Effector memory CD4-positive, alpha-beta T cell (primary cell): Measurements from ENCODE around the gene CUX1.
"Not testable (repeated sequence)": the region's sequence is repeated elsewhere in the genome, so short reads cannot be mapped to it uniquely, and the experiment has no call there.

Experiments
- DNase-seq, 3 donors: peaks; one replicate each; pipeline ENCODE4 v3.0.0-alpha.2; 2020
- H3K27ac ChIP-seq: 2 replicates; pipeline ENCODE4 v1.7.0; 2013; ENCODE audit warnings: mild to moderate bottlenecking, low read length, moderate library complexity; ENCODE audit not compliant: insufficient read depth, poor library complexity, severe bottlenecking
- H3K27me3 ChIP-seq: replicated peaks from 2 replicates; pipeline ENCODE4 v1.7.0; 2013; ENCODE audit warnings: mild to moderate bottlenecking, low read length; ENCODE audit not compliant: insufficient read depth, control insufficient read depth, poor library complexity, severe bottlenecking
- H3K36me3 ChIP-seq: 2 replicates; pipeline ENCODE4 v1.7.0; 2013; ENCODE audit warnings: mild to moderate bottlenecking, low read length, moderate library complexity; ENCODE audit not compliant: control insufficient read depth, insufficient read depth
- H3K4me1 ChIP-seq: 2 replicates; pipeline ENCODE4 v1.7.0; 2013; ENCODE audit warnings: low read length, mild to moderate bottlenecking; ENCODE audit not compliant: control insufficient read depth, insufficient read depth, poor library complexity, severe bottlenecking
- H3K4me3 ChIP-seq: 2 replicates; pipeline ENCODE4 v1.7.0; 2013; ENCODE audit warnings: low read length, low read depth, mild to moderate bottlenecking; ENCODE audit not compliant: insufficient read depth, poor library complexity, severe bottlenecking
- H3K9me3 ChIP-seq: 2 replicates; pipeline ENCODE4 v1.7.0; 2013; ENCODE audit warnings: mild to moderate bottlenecking, low read length, moderate library complexity; ENCODE audit not compliant: control insufficient read depth

CUX1 gene

DNA sequence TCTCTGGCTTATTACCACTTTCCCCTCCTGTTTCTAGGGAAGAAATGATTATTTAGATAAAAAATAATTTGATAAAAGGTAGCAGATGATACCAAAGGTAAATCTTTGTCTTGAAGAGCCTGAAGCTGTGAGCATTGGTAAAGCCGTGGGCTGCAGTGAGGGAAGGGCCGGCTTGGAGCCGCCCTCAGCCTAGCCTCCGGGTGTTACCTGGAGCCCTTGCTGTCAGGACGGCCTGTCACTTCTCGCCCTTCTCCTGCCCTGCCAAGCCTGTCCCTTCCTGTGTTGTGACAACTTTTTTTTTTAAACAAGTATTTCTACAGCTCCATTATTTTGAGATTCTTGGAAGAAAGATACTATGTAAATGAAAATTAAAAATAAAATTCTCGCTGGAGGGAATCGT is 7.0 kb downstream of the CUX1 start:
- DNase-seq: no peak
- no peaks in the 10 kb centered on the region for H3K4me1 ChIP-seq
- H3K4me3 ChIP-seq: no peak overlapping the region
- H3K27me3 ChIP-seq: no peaks in the 10 kb centered on the region
- H3K27ac ChIP-seq: no peak overlapping the region
- H3K36me3 ChIP-seq: no peaks in the 10 kb centered on the region
- no peaks in the 10 kb centered on the region for H3K9me3 ChIP-seq

DNA sequence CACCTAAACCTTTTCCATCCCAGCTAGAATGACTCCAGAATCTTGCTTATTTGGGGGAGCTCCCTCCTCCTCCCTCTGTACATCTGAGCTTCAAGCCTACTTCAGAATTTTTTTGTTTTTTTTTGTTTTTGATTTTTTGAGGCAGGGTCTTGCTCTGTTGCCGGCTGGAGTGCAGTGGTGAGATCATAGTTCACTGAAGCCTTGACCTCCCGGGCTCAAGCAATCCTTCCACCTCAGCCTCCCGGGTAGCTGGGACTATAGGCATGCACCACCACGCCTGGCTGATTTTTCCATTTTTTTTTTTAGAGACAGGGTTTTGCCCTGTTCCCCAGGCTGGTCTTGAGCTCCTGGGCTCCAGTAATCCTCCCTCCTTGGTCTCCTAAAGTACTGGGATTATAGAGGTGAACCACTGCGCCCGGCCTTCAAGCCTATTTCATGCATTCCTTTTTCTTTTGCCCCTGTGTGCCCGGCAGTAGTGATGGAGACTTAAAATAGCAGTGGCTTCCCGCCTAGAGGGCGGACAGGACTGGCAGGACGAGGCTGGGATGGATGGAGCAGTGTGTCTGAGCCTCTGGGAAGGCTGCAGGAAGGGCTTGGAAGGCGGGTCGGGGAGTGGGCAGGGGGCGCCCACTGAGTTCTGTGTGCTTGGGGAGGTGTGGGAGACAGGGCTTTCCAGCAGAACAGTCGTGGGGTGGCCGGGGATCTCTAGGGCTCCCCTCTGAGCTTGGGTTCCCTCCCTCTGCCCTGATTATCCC is 8.8 kb downstream of the CUX1 start:
- Histone ChIP-seq H3K4me3 (no peak overlapping the region), H3K9me3 (no peaks in the 10 kb centered on the region), H3K27ac (no peak overlapping the region), H3K36me3 (no peaks in the 10 kb centered on the region), H3K4me1 (no peaks in the 10 kb centered on the region), H3K27me3 (no peaks in the 10 kb centered on the region)
- DNase-seq: no peak

DNA sequence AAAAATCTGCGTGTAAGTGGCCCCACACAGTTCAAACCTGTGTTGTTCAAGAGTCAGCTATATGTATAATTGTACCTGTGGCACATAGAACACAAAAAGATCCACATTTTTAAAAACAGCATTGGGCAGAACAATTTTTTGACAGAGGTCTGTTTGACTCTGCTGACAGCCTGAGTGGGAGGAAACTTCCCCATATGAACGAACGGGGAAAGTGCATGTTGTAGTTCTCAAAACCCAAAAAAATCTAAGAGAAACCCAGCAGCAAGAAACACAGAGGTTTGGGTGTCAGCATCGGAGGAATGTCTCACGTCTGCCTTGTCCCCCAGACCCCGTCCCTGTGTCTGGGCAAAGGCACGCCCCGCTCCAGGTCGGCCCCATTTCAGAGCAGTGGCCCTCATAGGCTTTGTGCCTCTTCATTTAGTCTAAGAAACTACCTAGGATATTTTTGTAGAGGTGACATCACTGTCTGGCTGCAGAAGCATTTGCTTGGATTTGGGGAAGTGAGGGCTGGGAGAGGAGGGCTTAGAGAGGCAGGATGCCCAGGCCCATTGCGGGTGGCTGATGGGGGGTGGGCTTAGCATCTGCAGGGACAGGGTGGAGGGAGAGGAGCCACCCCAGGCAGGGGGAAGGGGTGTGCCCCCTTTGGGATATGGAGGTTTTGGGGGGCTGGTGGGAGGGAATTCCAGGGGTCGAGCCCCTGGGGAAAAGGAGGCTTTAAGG is 11.0 kb downstream of the CUX1 start:
- Histone ChIP-seq H3K27me3 (no peaks in the 10 kb centered on the region), H3K36me3 (no peaks in the 10 kb centered on the region), H3K4me3 (no peak overlapping the region), H3K27ac (no peak overlapping the region), H3K4me1 (no peaks in the 10 kb centered on the region), H3K9me3 (no peaks in the 10 kb centered on the region)
- no peak for DNase-seq

GRCh38 chr7:101829374-101829773 is 11.9 kb downstream of the CUX1 start:
- Histone ChIP-seq H3K9me3 (no peaks in the 10 kb centered on the region), H3K4me3 (no peak overlapping the region), H3K4me1 (no peaks in the 10 kb centered on the region), H3K27me3 (no peaks in the 10 kb centered on the region), H3K27ac (no peak overlapping the region), H3K36me3 (no peaks in the 10 kb centered on the region)
- no peak for DNase-seq

DNA sequence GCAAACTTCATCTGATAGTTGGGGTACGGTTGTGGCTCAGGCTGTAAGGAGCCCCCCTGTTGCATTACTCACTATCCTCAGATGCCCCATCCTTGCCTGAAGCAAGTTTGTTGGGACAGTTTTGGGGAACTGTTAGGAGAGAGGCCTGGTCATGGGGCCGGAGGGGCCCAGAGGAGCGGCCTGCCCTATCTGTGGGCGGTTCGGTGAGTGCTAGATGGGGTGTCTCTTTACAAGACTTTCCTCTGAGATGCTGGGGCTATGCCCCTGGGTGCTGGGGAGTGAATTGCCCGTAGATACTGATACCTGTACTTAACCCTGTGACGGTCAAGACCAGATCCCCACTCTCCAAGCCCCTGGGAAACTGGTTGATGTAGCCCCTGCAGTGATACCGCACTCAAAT is 12.4 kb downstream of the CUX1 start:
- Histone ChIP-seq H3K4me1 (no peaks in the 10 kb centered on the region), H3K36me3 (no peaks in the 10 kb centered on the region), H3K27me3 (no peaks in the 10 kb centered on the region), H3K4me3 (no peak overlapping the region), H3K27ac (no peak overlapping the region), H3K9me3 (no peaks in the 10 kb centered on the region)
- no peak for DNase-seq

DNA sequence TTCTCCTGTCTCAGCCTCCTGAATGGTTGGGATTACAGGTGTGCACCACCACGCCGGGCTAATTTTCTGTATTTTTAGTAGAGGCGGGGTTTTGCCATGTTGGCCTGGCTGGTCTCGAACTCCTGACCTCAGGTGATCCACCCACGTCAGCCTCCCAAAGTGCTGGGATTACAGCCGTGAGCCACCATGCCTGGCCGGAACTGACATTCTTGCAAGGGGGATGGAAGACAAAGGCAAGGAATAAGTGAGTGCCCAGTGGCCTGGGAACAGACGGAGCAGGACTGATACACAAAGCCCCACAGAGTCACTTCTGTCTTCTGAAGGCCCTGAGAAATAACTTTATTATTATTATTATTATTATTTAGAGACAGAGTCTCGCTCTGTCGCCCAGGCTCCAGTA is 14.0 kb downstream of the CUX1 start:
- not testable (repeated sequence) for H3K4me1 ChIP-seq, H3K27me3 ChIP-seq, DNase-seq

DNA sequence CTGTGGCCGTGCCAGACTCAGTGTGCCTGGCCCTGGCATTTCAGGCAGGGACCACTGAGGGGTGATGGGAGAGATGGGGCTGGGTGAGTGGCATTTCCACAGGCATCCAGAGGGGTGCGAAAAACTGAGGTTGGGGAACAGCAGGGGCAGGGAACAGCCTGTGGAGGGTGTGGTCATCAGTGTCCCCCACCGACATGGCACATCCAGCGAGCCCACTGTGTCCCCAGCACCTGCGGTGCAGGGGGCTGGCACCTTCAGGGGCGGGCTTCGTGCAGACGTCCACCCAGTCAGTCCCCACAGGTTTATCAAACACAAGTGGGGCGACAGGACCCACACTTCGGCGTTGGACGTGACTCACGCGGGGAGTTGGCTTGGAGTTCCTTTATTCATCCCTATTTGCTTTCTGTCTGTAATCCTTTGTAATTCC is 14.8 kb downstream of the CUX1 start:
- no peaks in the 10 kb centered on the region for H3K9me3 ChIP-seq
- DNase-seq: no peak
- no peaks in the 10 kb centered on the region for H3K36me3 ChIP-seq
- no peaks in the 10 kb centered on the region for H3K27me3 ChIP-seq
- H3K4me3 ChIP-seq: no peak overlapping the region
- no peak overlapping the region for H3K27ac ChIP-seq
- no peaks in the 10 kb centered on the region for H3K4me1 ChIP-seq

More for the DNA sequence above, 14.0 kb downstream of the CUX1 start:
- not testable (repeated sequence) for H3K27ac ChIP-seq, H3K9me3 ChIP-seq, H3K4me3 ChIP-seq, H3K36me3 ChIP-seq

GRCh38 chr7:101832685-101833375 is 15.4 kb downstream of the CUX1 start:
- no peaks in the 10 kb centered on the region for H3K9me3 ChIP-seq
- no peak overlapping the region for H3K4me3 ChIP-seq
- no peaks in the 10 kb centered on the region for H3K4me1 ChIP-seq
- no peaks in the 10 kb centered on the region for H3K27me3 ChIP-seq
- DNase-seq: no peak
- H3K36me3 ChIP-seq: no peaks in the 10 kb centered on the region
- no peak overlapping the region for H3K27ac ChIP-seq

DNA sequence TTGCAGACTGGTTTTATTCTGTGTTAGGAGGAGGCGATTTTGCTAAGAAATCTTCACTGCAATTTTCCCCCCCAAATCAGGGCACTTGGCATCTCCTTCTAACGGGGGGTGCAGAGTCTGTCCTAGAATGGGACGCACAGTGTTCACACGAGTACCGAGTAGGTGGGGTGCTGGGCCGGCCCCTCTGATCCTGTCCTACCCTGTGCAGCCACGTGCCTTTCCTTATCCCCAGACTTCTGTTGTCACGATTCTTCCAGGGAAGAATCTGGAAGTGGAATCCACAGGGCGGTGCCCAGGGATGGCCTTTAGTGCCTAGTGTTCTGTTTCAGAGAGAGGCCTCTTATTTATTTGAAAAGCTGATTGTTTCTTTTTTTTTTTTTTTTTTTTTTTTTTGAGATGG is 16.4 kb downstream of the CUX1 start:
- Histone ChIP-seq H3K27ac (no peak overlapping the region), H3K27me3 (no peaks in the 10 kb centered on the region), H3K4me3 (no peak overlapping the region), H3K9me3 (no peaks in the 10 kb centered on the region), H3K36me3 (no peaks in the 10 kb centered on the region), H3K4me1 (no peaks in the 10 kb centered on the region)
- no peak for DNase-seq

GRCh38 chr7:101835136-101835535 is 17.7 kb downstream of the CUX1 start:
- no peaks in the 10 kb centered on the region for H3K27me3 ChIP-seq
- H3K36me3 ChIP-seq: no peaks in the 10 kb centered on the region
- no peak for DNase-seq
- H3K27ac ChIP-seq: no peak overlapping the region
- no peaks in the 10 kb centered on the region for H3K4me1 ChIP-seq
- H3K9me3 ChIP-seq: no peaks in the 10 kb centered on the region
- H3K4me3 ChIP-seq: no peak overlapping the region
